Tibial nerve (tissue), 4 donors: Measurements from ENCODE around the gene TESMIN. TPM values are rescaled to one million over a fixed set of nuclear protein-coding genes. Genes with fewer than 3 reads are reported as not detected.

Source experiments
- DNase-seq, 2 donors: peaks; one replicate each; pipeline ENCODE4 v3.0.0-alpha.2; 2019; ENCODE audit warnings: low spot score in 2 of 2
- H3K27ac ChIP-seq, 4 donors: fragments of 200-600 bp; sonication (generic) in 3 of 4; one replicate each; pipeline ENCODE4 v1.5.1; 2017 to 2019; ENCODE audit warnings: mild to moderate bottlenecking in 1 of 4
- H3K27me3 ChIP-seq, 2 donors: fragments of 200-600 bp; sonication (generic) in 1 of 2; one replicate each; pipeline versions ENCODE4 v1.5.1 to v1.6.0; 2017 to 2019
- H3K36me3 ChIP-seq, 3 donors: fragments of 200-600 bp; sonication (generic); one replicate each; pipeline ENCODE4 v1.5.1; 2018 to 2019
- H3K4me1 ChIP-seq, 4 donors: fragments of 200-600 bp; sonication (generic) in 3 of 4; one replicate each; pipeline ENCODE4 v1.5.1; 2017 to 2019
- H3K4me3 ChIP-seq, 4 donors: fragments of 200-600 bp; sonication (generic) in 3 of 4; one replicate each; pipeline ENCODE4 v1.5.1; 2017 to 2019; ENCODE audit warnings: mild to moderate bottlenecking in 1 of 4, moderate library complexity in 1 of 4
- H3K9me3 ChIP-seq, 4 donors: fragments of 200-600 bp; sonication (generic) in 3 of 4; one replicate each; pipeline ENCODE4 v1.5.1; 2017 to 2019
- EP300 ChIP-seq, 2 donors: sonication (generic); formaldehyde crosslinking; IDR thresholded peaks; one replicate each; pipeline ENCODE4 v1.6.1; 2017; ENCODE audit warnings: antibody characterized with exemption in 2 of 2, mild to moderate bottlenecking in 1 of 2
- POLR2A ChIP-seq, 2 donors: fragments of 450-650 bp; IDR thresholded peaks; one replicate each; pipeline ENCODE4 v1.6.1; 2017; ENCODE audit warnings: antibody characterized with exemption in 2 of 2, mild to moderate bottlenecking in 2 of 2, moderate library complexity in 2 of 2
- WGBS, 2 donors: methylation state at CpG; one replicate each; pipeline ENCODE4 v1.1.5; 2018; 5-methylcytosine and 5-hydroxymethylcytosine counted together
- total RNA-seq, 4 donors: library from RNA; depleted of rRNA; stranded (reverse); fragments of >200 nt; gene quantifications; one replicate each; pipeline ENCODE4 v1.1.0, GENCODE V29; 2016
- TF ChIP-seq, protein P1 (sequence below), 5 experiments: fragments of 200-600 bp in 3 of 5; fragments of 450-650 bp in 2 of 5; sonication (generic) in 3 of 5; IDR thresholded peaks; one replicate each; pipeline ENCODE4 v1.5.1; 2016 to 2019; ENCODE audit warnings: antibody characterized with exemption in 5 of 5, mild to moderate bottlenecking in 3 of 5, moderate library complexity in 2 of 5

Gene TESMIN
- total RNA-seq, 4 donors from 2014 or later = 0.42 TPM; not detected in 3

DNA sequence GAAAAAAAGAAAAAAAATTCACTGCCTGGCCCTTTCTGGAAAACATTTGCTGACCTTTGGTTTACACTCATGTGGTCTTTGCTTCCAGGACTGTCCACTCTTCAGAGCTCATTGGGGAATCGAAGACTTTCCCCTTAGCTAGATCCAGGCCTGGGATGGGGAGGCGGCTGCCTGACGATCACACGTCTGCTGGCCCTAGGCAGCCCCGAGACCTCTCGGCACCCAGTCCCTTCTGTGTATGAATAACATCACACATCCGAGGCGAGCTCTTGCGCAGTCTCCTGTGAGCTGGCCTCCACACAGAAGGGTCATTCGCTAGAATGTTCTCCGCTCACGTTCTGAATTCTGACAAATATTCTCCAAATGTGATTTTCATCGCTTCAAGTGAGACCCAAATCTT is 92.7 kb downstream of the TESMIN start:
- Histone ChIP-seq H3K27ac (peak overlapping the region in 2 of 4 donors; percentile 75 to 82), H3K4me1 (peaks cover 0 to 14% (median 7%) of the 10 kb centered on the region in 4 donors), H3K4me3 (no peak overlapping the region), H3K9me3 (peaks cover 0 to 20% (median 0%) of the 10 kb centered on the region in 4 donors), H3K27me3 (peaks cover 0 to under 1% of the 10 kb centered on the region in 2 donors), H3K36me3 (no peaks in the 10 kb centered on the region)
- WGBS, 2 donors = 35 to 37% methylated on average over 13 of the region's 13 CpGs
- DNase-seq = peak; percentile 27 to 52
- TF ChIP-seq, protein P1, sequence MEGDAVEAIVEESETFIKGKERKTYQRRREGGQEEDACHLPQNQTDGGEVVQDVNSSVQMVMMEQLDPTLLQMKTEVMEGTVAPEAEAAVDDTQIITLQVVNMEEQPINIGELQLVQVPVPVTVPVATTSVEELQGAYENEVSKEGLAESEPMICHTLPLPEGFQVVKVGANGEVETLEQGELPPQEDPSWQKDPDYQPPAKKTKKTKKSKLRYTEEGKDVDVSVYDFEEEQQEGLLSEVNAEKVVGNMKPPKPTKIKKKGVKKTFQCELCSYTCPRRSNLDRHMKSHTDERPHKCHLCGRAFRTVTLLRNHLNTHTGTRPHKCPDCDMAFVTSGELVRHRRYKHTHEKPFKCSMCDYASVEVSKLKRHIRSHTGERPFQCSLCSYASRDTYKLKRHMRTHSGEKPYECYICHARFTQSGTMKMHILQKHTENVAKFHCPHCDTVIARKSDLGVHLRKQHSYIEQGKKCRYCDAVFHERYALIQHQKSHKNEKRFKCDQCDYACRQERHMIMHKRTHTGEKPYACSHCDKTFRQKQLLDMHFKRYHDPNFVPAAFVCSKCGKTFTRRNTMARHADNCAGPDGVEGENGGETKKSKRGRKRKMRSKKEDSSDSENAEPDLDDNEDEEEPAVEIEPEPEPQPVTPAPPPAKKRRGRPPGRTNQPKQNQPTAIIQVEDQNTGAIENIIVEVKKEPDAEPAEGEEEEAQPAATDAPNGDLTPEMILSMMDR (IDR thresholded peaks at IDR 0.05) = no peak
- TF ChIP-seq POLR2A (IDR thresholded peaks at IDR 0.05) (no peak), EP300 (IDR thresholded peaks at IDR 0.05) (no peak)

DNA sequence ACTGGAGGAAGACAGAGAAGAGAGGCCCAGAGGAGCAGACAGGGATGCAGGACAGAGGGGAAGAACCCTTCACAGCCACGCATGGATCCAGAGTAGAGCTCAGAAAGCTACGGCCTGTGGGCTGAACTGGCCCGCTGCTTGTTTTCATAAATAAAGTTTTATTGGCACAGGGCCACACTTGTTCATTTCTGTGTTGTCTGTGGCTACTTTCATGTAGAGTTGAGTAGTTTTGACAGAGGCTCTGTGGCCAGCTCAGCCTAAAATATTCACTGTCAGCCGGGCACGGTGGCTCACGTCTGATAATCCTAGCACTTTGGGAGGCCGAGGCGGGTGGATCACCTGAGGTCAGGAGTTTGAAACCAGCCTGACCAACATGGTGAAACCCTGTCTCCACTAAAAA is 93.2 kb downstream of the TESMIN start:
- DNase-seq = no peak
- H3K36me3 ChIP-seq = no peaks in the 10 kb centered on the region
- H3K27me3 ChIP-seq = no peaks in the 10 kb centered on the region
- peak overlapping the region in 2 of 4 donors; percentile 75 to 82 for H3K27ac ChIP-seq
- 94% methylated on average over 8 of the region's 8 CpGs for WGBS, 2 donors
- TF ChIP-seq, protein P1 (IDR thresholded peaks at IDR 0.05) = no peak
- no peak for TF ChIP-seq POLR2A (IDR thresholded peaks at IDR 0.05)
- TF ChIP-seq EP300 (IDR thresholded peaks at IDR 0.05) = no peak
- peaks cover 0 to 20% (median 0%) of the 10 kb centered on the region in 4 donors for H3K9me3 ChIP-seq
- H3K4me3 ChIP-seq = no peak overlapping the region
- H3K4me1 ChIP-seq = peaks cover 0 to 14% (median 7%) of the 10 kb centered on the region in 4 donors

Other genes with a start within 250 kb of the TESMIN start
- gene GAL, start 67.0 kb downstream of the TESMIN start, total RNA-seq = 1 to 10 TPM in 1 of 4 donors, not detected in 3; 3.3 TPM
- 10 to 100 TPM; 32.9 to 84.9 (median 49.2) TPM for gene CPT1A, start 90.4 kb upstream of the TESMIN start, total RNA-seq
- 10 to 100 TPM; 35.9 to 78.0 (median 49.8) TPM for gene MRPL21, start 152.3 kb upstream of the TESMIN start, total RNA-seq
- gene IGHMBP2, start 152.4 kb upstream of the TESMIN start, total RNA-seq = 10 to 100 TPM; 12.9 to 29.4 (median 22.3) TPM
- gene MRGPRD, start 229.5 kb upstream of the TESMIN start, total RNA-seq = not detected